HL-60/S4 treated with retinoic acid at 250 ng/mL for 4 days and 3 days (cell line): ENCODE results near the gene KLK3.

ENCODE experiments used
- in situ Hi-C: fragments of 300-500 bp; cut with MboI; formaldehyde crosslinking; loops from 2 replicates; pipeline ENCODE4 v1.7.0; 2022; ENCODE audit warnings: low sequenced_read_pairs

KLK3 gene

DNA sequence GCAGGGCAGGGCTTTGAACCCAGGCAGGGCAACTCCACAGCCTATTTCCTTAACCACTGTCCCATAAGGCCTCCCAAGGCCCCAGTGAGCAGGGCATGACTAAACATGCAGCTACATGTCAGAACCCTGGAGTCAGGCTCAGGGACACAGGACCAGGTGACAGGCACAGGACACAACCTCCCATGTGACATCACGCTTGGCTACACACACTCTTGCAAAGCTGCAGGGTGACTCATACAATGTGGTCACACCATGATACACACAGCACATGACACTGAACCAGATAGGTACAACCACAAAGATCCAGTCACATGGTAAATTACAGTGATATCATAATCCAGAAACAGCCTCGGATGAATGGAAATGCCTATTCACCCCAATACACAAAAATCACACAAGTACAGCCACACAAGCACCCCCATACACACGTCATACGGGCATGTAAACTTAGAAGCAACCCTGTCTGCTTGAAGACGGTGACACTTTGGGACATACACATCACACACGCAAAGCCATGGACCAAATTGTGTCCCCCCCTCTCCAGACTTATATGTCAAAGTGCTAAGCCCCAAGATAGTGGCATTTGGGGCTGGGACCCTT is 42.0 kb downstream of the KLK3 start:
- in situ Hi-C loops = no loop called here

- in situ Hi-C loops = no loop called here
Observed at GRCh38 chr19:50897191-50897607, 42.5 kb downstream of the KLK3 start.

DNA sequence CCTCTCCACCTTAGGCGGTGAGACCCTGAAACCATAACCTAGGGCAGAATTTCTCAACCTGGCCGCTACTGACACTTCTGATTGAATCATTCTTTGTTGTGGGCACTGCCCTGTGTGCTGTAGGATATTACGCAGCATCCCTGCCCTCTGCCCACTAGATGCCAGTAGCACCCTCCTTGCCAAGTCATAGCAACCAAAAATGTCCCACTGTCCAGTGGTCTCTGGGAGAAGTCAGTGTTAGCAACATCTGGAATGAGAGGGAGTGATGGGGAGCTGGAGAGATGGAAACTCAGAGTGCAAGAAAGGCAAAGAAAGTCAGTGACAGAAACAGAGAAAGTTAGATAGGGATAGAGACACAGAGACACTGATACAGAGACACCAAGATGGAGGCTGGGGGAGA is 42.9 kb downstream of the KLK3 start:
- in situ Hi-C loops = no loop called here

DNA sequence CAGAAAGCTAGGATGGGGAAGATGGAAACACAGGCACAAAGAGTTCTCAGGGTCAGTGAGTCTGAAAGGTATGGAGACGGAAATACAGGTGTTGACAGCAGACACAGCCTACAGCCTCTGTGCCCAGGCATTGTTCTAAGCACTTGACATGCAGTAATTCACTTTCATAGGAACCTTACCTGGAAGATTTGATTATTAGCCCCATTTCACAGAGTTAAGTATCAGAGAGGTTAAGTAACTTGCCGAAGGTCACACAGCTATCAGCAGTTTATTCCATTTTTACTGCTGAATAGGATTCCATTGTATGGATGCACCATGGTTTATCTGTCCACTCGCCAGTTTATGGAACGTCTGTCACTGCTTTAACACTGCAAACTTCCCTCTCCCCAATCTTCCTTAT is 43.3 kb downstream of the KLK3 start:
- in situ Hi-C loops = no loop called here

DNA sequence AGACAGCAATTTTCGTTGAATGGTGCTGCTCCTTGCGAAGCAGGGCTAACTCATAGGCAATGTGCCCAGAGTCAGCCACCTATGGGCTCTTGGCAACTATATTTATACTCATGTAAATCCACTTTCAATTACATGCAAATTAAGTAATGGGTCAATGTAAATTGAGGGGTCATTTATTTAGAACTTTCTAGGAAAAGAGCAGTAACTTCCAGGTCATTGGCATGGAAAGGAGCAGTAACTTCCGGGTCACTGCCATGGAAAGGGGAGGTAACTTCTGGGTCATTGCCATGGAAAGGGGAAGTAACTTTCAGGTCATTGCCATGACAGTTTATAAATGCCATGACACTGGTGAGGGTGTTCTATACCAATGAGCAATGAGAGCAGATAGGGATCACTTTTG is 44.9 kb downstream of the KLK3 start:
- in situ Hi-C loops = no loop called here

- in situ Hi-C loops = no loop called here
Observed at GRCh38 chr19:50902640-50903039, 47.9 kb downstream of the KLK3 start.

- in situ Hi-C loops = no loop called here
Observed at GRCh38 chr19:50906217-50906616, 51.5 kb downstream of the KLK3 start.

DNA sequence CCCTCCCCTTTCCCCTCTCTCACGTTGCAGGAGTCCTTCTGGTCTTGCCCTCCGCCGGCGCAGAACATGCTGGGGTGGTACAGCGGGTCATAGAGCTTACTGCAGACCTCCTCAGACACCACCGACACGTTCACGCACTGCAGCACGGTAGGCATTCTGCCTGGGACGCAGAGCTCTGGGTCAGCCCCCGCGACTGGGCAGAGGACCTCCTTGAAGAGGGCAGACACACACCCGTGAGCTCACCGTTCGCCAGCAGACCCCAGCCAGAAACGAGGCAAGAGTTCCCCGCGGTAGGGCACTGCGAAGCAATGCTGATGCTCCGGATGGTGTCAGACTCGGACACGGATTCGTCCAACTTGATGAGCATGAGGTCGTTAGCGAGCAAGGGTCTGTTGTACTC is 53.6 kb downstream of the KLK3 start:
- in situ Hi-C loops = no loop called here

DNA sequence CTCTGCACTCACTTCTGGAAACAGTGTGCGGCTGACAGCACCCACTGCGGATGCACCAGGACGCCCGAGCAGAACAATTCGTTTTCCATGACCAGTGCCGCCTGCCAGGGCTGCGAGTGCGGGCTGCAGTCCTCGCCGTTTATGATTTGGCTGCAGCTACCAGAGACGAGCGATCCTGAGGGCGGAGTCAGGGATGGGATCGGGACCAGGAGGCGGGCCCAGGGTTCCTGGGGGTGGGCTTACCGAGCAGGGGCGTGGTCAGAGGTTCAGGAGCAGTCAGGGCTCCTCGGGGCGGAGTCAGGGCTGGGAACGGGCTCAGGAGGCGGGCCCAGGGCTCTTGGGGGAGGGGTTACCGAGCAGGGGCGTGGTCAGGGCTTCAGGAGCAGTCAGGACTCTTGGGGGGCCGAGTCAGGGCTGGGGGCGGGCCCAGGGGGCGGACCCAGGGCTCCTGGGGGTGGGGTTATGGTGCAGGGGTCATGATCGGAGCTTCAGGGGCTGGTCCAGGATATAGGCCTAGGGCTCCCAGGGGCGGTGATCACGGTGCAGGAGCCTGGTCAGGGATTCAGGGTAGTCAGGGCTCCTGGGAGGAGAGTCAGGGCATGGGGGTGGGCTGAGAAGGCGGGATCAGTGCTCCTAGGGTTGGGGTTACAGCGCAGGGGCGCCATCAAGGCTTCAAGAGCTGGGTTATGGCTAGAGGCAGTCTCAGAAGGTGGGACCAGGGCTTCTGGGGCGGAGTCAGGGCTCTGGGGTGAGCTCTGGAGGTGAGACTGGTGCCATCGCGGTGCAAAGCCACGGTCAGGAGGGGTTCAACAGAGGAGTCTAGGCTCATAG is 54.7 kb downstream of the KLK3 start:
- in situ Hi-C loops = no loop called here
